DLD1 (cell line): ENCODE results near the gene CSTPP1.
"Not testable (repeated sequence)": the region's sequence is repeated elsewhere in the genome, so short reads cannot be mapped to it uniquely, and the experiment has no call there.

ENCODE experiments used
- in situ Hi-C: cut with HindIII; loops from 2 replicates; pipeline ENCODE4 v1.10.0; 2017; ENCODE audit warnings: low sequenced_read_pairs

CSTPP1 gene

DNA sequence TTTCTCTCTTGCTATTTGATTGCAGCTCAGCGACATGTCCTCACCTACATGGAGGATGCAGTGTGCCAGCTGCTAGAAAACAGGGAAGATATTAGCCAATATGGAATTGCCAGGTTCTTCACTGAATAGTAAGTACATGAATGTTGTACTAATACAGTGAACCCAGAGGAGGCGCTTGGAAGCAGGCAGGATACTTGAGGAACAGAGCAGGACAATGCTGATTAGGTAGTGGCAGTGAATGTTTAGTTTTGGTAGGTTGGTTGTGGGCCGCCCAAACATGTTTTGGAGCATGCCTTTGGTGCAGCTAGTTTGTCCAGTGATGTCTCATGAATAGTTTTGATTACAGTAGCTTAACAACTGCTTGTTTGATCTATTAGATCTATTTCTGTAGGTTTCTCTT, 50.6 kb downstream of the CSTPP1 start:
- in situ Hi-C loops = no loop called here

DNA sequence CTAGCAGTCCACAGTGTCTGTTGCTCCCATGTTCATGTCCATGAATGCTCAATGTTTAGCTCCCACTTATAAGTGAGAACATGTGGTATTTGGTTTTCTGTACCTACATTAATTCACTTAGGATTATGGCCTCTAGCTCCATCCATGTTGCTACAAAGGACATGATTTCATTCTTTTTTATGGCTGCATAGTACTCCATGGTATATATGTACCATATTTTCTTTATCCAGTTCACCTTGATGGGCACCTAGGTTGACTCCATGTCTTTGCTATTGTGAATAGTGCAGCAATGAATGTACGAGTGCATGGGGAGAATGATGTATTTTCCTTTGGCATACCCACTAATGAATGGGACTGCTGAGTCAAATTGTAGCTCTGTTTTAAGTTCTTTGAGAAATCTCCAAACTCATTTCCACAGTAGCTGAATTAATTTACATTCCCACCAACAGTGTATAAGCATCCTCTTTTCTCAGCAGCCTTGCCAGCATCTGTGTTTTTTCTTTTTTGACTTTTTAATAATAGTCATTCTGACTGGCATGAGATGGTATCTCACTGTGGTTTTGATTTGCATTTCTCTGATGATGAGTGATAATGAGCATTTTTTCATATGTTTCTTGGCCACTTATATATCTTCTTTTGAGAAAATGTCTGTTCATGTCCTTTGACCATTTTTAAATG, 53.4 kb downstream of the CSTPP1 start:
- in situ Hi-C loops = not testable (repeated sequence)

DNA sequence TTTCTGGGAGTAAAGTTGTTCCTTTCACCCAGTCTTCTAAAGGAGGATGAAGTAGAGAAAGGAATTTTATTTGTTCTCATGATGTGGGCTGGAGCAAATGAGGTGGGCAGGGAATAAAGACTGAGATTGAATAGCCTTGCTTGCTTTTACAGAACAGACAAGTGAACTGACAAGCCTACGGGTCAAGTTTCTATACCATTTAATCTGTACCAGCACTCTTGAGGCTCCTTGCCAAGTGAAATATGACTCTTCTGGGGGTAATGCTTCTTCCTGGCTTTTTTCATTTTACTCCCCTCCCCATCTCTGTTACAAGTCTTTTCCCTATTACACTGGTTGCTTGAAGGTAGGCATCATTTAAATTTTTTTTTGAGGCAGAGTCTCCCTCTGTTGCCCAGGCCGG, 54.8 kb downstream of the CSTPP1 start:
- in situ Hi-C loops = no loop called here

DNA sequence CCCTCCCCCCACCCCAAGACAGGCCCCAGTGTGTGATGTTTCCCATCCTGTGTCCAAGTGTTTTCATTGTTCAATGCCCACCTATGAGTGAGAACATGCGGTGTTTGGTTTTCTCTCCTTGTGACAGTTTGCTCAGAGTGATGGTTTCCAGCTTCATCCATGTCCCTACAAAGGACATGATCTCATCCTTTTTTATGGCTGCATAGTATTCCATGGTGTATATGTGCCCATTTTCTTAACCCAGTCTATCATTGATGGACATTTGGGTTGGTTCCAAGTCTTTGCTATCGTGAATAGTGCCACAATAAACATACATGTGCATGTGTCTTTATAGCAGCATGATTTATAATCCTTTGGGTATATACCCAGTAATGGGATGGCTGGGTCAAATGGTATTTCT, 55.8 kb downstream of the CSTPP1 start:
- in situ Hi-C loops = not testable (repeated sequence)

DNA sequence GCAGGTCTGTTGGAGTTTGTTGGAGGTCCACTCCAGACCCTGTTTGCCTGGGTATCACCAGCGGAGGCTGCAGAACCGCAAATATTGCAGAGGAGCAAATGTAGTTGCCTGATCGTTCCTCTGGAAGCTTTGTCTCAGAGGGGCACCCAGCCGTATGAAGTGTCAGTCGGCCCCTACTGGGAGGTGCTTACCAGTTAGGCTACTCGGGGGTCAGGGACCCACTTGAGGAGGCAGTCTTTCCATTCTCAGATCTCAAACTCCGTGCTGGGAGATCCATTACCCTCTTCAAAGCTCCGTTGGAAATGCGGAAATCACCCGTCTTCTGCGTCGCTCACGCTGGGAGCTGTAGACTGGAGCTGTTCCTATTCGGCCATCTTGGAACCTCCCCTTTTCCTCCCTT, 61.2 kb downstream of the CSTPP1 start:
- in situ Hi-C loops = not testable (repeated sequence)

DNA sequence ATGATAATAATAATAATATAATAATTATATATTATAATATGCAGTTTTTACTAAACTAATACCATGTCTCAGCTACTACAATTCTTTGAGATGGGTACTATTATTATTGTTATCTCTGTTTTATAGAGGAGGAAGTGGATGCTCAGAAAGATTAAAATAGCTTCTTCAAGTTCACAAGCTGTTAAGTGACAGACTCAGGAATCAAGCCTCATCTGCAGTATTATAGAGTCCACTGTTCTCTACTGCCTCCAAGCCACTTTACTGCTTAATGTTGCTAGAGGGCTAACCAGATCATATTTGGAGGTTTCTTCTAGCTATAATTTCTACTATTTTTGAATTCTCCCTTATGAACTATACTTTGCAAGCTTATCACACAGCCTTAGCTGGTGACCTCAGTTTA, 62.7 kb downstream of the CSTPP1 start:
- in situ Hi-C loops = no loop called here

DNA sequence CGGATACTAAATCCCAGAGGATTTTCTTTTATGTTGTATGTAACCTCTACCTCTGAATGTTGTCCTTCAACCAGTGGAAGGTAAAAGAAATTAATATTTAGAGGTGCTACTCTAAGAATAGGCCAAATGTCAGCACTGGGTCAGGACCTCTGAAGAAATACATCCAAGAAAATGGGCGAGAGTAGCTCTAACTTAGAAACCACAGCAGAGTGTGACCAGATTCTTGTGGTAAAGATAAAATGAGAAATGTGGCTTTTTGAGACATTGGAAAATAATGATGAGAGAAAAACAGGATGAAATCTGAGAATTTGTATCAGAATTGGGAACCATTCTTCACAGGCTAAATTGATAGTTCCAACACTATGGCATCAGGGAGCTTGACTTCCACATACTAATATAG, 63.5 kb downstream of the CSTPP1 start:
- in situ Hi-C loops = no loop called here

DNA sequence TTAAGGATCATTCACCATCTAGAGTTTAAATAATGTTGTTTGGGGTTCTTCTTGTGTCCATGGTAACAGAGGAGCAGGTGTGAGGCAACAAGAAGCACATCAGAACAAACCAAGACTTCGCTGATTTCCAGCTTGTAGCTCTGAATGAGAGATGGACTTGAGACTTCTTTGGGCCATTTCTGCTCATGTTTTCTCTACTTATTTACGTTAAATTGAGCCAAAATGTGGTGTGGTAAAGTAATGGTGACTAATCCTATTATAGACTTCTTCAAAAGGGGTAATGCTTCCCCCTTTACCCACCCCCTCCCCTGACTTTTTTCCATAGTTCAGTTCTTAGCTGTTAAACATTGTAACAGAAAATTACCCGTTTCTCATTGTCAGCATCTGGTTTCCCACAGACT, 65.2 kb downstream of the CSTPP1 start:
- in situ Hi-C loops = no loop called here

DNA sequence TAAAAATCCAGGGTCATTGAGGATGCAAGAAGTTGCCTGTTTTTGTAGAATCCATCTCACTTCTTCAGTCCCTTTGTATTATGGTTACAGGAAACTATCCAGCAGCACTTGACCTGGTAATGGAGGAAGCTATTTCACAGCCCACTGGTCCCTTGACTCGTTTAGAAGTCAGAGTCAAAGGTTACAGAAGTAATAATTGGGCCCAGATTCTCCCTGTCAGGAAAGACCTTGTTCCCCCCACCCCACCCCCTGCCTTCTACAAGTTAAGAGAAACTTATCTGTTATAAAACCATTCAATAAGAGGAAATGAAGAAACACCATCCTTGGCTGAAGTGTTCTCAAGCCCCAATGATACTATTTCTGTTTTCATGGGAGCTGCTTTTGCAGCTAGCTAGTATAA, 65.8 kb downstream of the CSTPP1 start:
- in situ Hi-C loops = no loop called here

DNA sequence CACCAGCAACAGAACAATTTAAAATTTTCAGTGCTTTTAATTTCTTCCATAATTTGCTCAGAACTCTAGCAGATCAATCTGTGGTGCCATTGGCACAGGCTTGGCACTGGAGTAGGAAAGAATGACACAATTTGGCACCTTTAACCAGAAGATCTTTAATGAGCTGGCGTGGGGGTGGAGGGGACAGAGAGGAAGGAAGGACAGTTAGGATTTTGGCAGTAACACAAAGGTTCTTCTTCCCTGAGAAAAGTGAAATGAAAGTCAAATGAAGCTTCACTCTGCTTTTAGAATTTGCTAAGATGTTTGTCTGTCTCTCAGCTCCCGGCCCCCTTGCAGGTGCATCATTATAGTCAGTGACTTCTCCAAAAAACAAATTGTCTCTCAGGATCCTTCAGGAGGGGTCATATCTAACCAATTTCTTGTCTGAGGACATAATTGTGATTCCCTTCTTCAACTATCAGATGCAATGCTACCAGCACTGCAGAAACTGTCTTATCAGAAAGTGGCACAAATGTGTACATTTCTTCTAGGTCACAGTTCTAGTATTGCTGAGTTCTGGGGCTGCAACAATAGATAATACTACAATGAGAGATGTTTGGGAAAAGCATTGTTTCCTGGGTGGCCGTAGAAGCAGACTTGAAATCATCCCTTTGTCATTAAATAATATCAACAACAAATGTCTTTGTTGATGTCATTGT, 66.8 kb downstream of the CSTPP1 start:
- in situ Hi-C loops = no loop called here

DNA sequence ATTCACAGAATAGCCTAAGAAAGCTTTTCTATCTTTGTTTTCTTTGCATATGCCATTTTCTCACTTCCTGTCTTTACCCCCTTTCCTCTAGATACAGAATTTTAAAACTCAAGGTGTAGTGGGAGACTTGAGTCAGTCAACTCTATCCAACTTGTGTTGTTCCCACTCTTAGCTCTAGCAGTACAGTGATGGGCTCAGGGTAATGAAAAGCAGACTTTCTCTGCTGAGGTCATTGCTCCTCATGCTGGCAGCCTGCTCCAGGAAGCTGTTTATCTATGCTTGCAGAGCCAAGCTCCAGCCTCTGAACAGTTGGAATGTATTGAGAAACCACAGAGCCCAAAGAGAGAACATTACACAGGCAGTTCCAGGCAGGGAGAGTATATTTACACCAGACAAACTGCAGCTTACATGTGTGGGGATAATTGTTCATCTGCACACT, 68.1 kb downstream of the CSTPP1 start:
- in situ Hi-C loops = no loop called here

DNA sequence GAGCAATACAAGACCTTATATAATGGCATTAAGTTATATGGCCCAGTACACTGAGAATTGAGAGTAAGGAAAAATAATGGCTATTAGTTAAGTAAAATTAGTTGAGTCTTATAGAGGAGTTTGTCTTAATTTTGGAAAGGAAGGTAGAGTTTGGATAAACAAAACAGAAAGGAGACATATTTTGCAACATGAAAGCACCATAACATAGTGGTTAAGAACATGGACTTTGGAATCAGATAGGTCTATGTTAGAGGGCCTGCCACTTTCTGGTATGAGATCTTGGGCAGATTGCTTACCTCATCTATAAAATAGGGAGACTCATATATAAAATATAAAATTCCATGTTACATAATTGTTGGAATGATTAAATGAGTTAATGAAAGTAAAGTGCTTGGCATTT, 68.9 kb downstream of the CSTPP1 start:
- in situ Hi-C loops = no loop called here

DNA sequence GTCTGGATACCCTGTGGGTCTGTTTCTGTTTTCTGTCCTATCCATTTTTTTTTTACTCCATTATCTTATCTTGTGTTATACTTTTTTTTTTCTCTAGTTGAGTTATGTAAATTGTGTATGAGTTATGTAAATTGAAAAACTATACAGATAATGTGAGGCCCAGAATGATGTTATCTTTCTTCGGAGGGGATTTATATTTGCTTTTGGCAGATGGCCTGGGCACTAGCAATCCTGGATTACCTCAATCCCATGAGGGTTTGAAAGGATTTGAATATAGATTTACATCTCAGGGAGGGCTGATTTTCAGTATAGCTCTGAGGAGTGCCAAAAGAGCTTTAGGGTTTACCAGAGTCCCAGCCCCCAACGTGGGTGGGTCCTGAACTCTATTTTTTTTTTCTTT, 71.0 kb downstream of the CSTPP1 start:
- in situ Hi-C loops = no loop called here

DNA sequence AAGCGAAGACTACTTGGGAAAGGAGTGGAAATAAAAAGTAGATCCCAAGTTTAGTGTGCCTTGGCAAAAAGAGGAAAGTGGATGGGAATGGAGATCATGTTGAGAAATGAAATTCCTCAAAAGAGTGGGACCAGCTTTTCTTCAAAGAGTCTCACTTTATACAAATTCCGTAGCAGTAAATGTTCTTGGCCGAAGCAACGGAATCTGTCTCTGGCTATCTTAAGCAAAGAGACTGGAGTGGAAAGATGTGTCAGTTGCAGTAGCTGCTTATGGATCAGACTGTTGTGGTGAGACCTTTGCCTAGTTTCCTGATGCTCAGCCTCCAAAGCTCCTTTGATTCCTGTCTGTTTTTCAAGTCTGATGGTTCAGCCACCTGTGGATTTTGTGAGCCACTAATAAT, 73.6 kb downstream of the CSTPP1 start:
- in situ Hi-C loops = no loop called here

DNA sequence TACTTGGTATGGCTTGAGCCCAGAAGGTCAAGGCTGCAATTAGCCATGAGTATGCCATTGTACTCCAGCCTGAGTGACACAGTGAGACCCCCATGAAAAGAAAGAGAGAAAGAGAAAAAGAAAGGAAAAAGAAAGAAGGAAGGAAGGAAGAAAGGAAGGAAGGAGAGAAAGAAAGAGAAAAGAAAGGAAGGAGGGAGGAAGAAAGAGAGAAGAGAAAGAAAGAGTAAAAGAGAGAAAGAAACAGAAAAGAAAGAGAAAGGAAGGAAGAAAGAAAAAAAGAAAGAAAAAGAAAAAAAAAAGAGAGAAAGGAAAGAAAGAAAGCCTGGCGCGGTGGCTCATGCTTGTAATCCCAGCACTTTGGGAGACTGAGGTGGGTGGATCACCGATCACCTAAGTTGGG, 77.5 kb downstream of the CSTPP1 start:
- in situ Hi-C loops = no loop called here

DNA sequence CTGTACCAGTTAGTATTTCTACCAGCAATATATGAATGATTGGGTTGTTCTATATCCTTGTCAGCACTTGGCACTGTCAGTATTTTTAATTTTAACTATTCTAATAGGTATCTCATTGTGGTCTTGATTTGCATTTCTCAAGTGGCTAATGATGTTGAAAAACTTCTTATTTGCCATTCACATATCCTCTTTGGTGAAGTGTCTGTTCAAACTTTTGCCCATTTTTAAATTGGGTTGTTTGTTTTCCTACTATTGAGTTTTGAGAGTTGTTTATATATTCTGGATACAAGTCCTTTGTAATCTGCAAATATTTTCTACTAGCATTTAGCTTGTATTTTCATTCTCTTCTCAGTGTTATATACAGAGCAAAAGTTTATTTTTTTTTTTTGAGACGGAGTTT, 82.1 kb downstream of the CSTPP1 start:
- in situ Hi-C loops = no loop called here

DNA sequence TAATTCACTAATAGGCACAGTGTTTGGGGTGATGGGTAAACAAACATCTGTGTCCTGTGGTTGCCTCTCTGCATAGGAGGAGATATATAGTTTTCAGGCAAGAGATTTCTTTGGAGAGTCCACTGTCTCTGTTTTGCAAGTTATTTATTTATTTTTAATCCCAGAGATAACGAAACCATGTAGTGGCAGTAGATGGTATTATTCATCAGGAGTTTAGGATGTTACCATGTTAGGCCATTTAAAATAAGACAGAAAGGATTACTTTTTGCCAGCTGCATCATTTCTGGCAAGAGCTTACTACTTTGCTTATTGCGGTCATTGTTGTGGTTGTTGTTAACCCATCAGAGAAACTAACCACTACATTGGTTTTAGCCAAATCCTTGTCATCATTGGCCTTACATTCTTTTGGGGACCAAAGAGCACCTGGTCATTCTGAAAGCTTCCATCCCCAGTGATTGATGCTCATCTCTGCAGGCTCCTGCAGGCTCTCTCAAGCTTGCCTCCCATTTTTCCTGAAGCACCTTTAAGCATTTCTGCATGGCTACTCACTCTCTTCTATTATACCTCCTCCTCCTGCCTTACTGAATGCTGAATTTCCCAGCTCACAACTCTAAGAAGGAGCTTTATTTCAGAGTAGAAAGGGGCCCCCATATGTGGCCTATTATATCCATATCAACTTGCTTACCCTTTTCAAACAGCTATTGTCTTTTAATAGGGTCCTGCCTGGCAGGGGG, 84.4 kb downstream of the CSTPP1 start:
- in situ Hi-C loops = no loop called here

DNA sequence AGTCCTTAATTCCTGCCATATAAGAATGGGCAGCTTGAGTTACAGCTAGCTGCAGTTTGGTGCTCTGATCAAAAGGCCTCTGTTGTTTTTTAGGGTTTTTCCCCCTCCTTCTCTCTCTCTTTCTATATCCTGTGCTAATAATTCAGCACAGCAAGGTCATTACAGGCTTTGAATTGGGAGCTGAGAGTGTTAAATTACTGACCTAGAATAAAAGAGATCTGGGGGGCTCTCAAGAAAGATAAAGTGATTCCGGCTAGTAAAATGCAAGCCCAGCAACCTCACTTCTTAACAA, 84.9 kb downstream of the CSTPP1 start:
- in situ Hi-C loops = no loop called here

DNA sequence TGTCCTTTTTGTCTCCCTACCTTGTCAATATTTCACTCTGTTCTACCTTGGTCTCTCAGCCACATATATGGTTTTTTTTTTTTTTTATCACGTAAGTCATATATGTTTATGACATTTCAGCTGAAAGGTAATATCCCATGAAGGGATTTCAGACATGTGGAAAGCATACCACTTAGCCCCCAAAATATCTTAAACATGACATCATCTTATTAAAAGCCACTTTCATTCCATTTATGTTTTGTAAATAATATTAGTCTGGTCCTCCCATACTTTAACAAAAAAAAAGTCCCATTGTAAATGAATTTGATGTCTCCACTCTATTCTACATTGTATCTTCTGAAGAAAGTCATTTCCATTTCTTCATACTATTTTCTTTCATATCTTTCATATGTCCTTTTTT, 85.4 kb downstream of the CSTPP1 start:
- in situ Hi-C loops = no loop called here

DNA sequence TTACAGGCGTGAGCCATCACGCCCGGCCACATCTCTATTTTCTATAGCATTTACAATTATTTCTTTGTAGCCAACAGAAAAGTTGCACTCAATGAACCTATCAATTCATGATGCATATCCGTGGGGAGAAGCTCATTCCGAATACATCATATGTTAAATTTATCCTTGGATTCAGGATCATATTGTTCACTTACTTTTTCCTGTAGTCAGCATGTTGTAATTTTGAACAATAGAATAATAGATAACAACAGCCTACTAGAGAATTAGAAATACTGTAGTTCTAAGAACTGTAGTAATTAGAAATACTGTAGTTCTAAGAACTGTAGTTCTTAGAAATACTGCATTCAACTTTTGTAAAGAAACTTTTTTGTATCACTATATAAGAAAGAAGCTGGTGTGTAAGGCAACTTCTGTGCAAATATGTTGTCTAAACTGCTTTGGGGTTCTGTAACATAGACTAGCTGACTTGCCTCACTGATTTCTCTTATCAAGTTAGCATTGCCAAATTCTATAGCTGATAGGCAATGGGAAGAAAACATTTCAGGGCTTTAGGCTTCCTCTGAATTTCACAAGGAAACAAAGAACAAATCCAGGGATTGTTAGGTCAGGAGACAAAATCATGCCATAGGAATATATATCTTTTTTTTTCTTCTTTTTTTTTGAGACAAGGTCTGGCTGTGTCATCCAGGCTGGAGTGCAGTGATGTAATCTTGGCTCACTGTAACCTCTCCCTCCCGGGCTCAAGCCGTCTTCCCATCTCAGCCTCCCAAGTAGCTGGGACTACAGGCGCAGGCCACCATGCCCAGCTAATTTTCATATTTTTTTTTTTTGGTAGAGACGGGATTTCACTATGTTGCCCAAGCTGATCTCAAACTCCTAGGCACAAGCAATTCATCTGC, 91.9 kb downstream of the CSTPP1 start:
- in situ Hi-C loops = no loop called here

DNA sequence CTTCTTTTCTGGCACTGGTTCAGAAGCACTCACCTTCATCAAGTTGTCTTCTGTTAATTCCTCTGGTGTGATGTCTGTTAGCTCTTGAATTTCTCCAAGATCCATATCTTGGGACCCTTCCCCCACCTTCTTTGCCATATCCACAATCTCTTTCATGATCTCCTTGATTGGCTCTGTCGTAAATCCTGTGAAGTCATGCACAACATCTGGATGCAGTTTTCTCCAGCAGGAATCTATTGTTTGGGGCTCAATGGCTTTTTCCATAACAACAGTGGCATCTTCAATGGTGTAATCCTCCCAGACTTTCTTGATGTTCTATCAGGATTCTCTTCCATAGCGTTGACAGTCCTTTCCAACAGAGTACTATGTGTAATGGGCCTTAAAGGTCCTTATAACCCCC, 96.9 kb downstream of the CSTPP1 start:
- in situ Hi-C loops = no loop called here
